K562 (cell line): Measurements from ENCODE around the gene FAM227A. TPM values are rescaled to one million over a fixed set of nuclear protein-coding genes. Genes with fewer than 3 reads are reported as not detected.

Experiments used
- ASH1L ChIP-seq: fragments of 450-650 bp; IDR thresholded peaks from 2 replicates; pipeline ENCODE4 v1.6.1; 2018; ENCODE audit warnings: borderline replicate concordance, mild to moderate bottlenecking, low read depth; ENCODE audit not compliant: partially characterized antibody
- ATF7 ChIP-seq: fragments of 450-650 bp; IDR thresholded peaks from 2 replicates; pipeline ENCODE4 v1.7.1; 2014; ENCODE audit warnings: mild to moderate bottlenecking, moderate library complexity
- CREB1 ChIP-seq, 2 experiments: sonication (generic) in 1 of 2; formaldehyde crosslinking in 1 of 2; IDR thresholded peaks; 2 replicates each; pipeline versions ENCODE4 v1.6.1 to v1.8.0; 2012 to 2022; ENCODE audit warnings: inconsistent platforms in 1 of 2, mild to moderate bottlenecking in 1 of 2, missing genetic modification reagents in 1 of 2, moderate library complexity in 1 of 2
- CXXC5 ChIP-seq: fragments of 250-450 bp; sonication (Bioruptor Pico); IDR thresholded peaks from 2 replicates; pipeline ENCODE4 v1.8.0; 2022; ENCODE audit warnings: inconsistent platforms, mild to moderate bottlenecking, moderate library complexity
- E4F1 ChIP-seq: fragments of 250-450 bp; sonication (Bioruptor Pico); IDR thresholded peaks from 2 replicates; pipeline ENCODE4 v1.5.0; 2021; ENCODE audit warnings: mild to moderate bottlenecking, borderline replicate concordance
- MAFG ChIP-seq: fragments of 450-650 bp; conservative IDR thresholded peaks from 2 replicates; pipeline ENCODE4 v1.6.1; 2016; ENCODE audit warnings: missing genetic modification characterization, missing compliant biosample characterization
- MCM5 ChIP-seq: fragments of 450-650 bp; IDR thresholded peaks from 2 replicates; pipeline ENCODE4 v1.6.1; 2016; ENCODE audit warnings: low read depth
- NCOA6 ChIP-seq: fragments of 450-650 bp; IDR thresholded peaks from 2 replicates; pipeline ENCODE4 v1.6.1; 2017; ENCODE audit warnings: mild to moderate bottlenecking
- NCOR1 ChIP-seq: fragments of 450-650 bp; IDR thresholded peaks from 2 replicates; pipeline ENCODE4 v1.6.1; 2016; ENCODE audit warnings: mild to moderate bottlenecking, moderate library complexity
- NKRF ChIP-seq: fragments of 450-650 bp; IDR thresholded peaks from 2 replicates; pipeline ENCODE4 v1.6.1; 2016; ENCODE audit warnings: borderline replicate concordance
- OTX1 ChIP-seq: fragments of 450-650 bp; formaldehyde crosslinking; IDR thresholded peaks from 2 replicates; pipeline ENCODE4 v1.4.0; 2022; ENCODE audit warnings: mild to moderate bottlenecking
- POLR2AphosphoS5 ChIP-seq: IDR thresholded peaks from 2 replicates; pipeline ENCODE4 v1.6.1; 2011; ENCODE audit warnings: mild to moderate bottlenecking, low read depth, low read length, moderate library complexity; ENCODE audit not compliant: control insufficient read depth, insufficient read depth
- RAD51 ChIP-seq: fragments of 450-650 bp; IDR thresholded peaks from 2 replicates; pipeline ENCODE4 v1.7.1; 2016; ENCODE audit warnings: low read depth, mild to moderate bottlenecking, borderline replicate concordance
- RBFOX2 ChIP-seq: fragments of 200-400 bp; formaldehyde crosslinking; IDR thresholded peaks from 2 replicates; pipeline ENCODE4 v1.6.1; 2017; ENCODE audit warnings: low read depth, mild to moderate bottlenecking, low read length, moderate library complexity
- RFX1 ChIP-seq: fragments of 450-650 bp; IDR thresholded peaks from 2 replicates; pipeline ENCODE4 v1.6.1; 2016; ENCODE audit warnings: mild to moderate bottlenecking, moderate library complexity
- RUNX1 ChIP-seq: sonication (generic); IDR thresholded peaks from 2 replicates; pipeline ENCODE4 v1.6.1; 2016; ENCODE audit warnings: antibody characterized with exemption, low read depth
- SIRT6 ChIP-seq: IDR thresholded peaks from one replicate; pipeline ENCODE4 v1.6.1; 2012; ENCODE audit warnings: low read depth, mild to moderate bottlenecking, control low read depth, inconsistent platforms, low read length, moderate library complexity
- ZMIZ1 ChIP-seq, 2 experiments: fragments of 150-350 bp in 1 of 2; IDR thresholded peaks; 2 replicates each; pipeline ENCODE4 v1.6.1; 2012 to 2016; ENCODE audit warnings: low read depth in 2 of 2, low read length in 2 of 2, mild to moderate bottlenecking in 1 of 2, moderate library complexity in 1 of 2
- ZNF134 ChIP-seq: fragments of 250-450 bp; sonication (Bioruptor Pico); conservative IDR thresholded peaks from 2 replicates; pipeline ENCODE4 v1.4.0; 2020
- ZNF384 ChIP-seq: IDR thresholded peaks from 2 replicates; pipeline ENCODE4 v1.6.1; 2012; ENCODE audit warnings: low read depth, low read length, improper control_type of control experiment
- polyA plus RNA-seq, 8 experiments: library from polyadenylated mRNA; depleted of rRNA in 4 of 8; stranded (reverse) in 5 of 8; unstranded in 3 of 8; fragments of >200 nt; fragmentation: Nextera tagmentation in 2 of 8; fragmentation: Illumina TruSeq in 1 of 8; extraction: Ambion mirVana in 2 of 8; extraction: Trizol in 1 of 8; gene quantifications; 2 replicates each; pipeline versions ENCODE4 v1.2.1 to v1.2.3, GENCODE V29; 2011 to 2014; ENCODE audit warnings: inconsistent platforms in 1 of 8, missing spikeins in 1 of 8
- total RNA-seq, 7 experiments: library from RNA; depleted of rRNA in 6 of 7; stranded (reverse); fragments of >200 nt in 6 of 7; fragmentation: Illumina TruSeq in 2 of 7; extraction: Trizol in 2 of 7; gene quantifications; 2 replicates each; pipeline versions ENCODE4 v1.2.1 to v1.2.3, GENCODE V29; 2011 to 2021; ENCODE audit warnings: low replicate concordance in 1 of 7

FAM227A gene
- total and polyA plus RNA-seq, 9 of the 15 experiments (the other 6 are each of a cell fraction or from before 2014, with no cell fraction given): 0.10 to 2.2 (median 0.83) TPM

- TF ChIP-seq RUNX1 (no peak), NCOR1 (peak; percentile 49), ASH1L (peak; percentile 89), ZNF384 (no peak), MAFG (no peak), POLR2AphosphoS5 (peak; percentile 80), NCOA6 (no peak), RFX1 (peak; percentile 46), CREB1 (IDR thresholded peaks at IDR 0.05) (peak; percentile 85), CREB1 (CRISPR knock-in tag; IDR thresholded peaks at IDR 0.05) (peak; percentile 92), NKRF (no peak), CXXC5 (CRISPR knock-in tag) (peak; percentile 98), MCM5 (no peak), OTX1 (no peak), RAD51 (peak; percentile 51; the same call in 1 of the 2 replicates), E4F1 (CRISPR knock-in tag) (no peak), SIRT6 (no peak), ATF7 (peak; percentile 87), ZMIZ1 (IDR thresholded peaks at IDR 0.05; ENCODE audit: low read depth in 2 of 2, low read length in 2 of 2) (0 out of 4 replicates have a peak, but pooled peaks of 1 of the 2 experiments have one; percentile 59), RBFOX2 (peak; percentile 93), ZNF134 (CRISPR knock-in tag) (no peak)
These were observed 49.3 kb upstream of the FAM227A start, which contains the start of gene GTPBP1 (continued) for GRCh38 chr22:38705235-38706100.
